C4-2B (cell line): ENCODE results near the gene PHACTR1.

Experiments used
- ZFX ChIP-seq: fragments of 450-650 bp; IDR thresholded peaks from 2 replicates; pipeline ENCODE4 v1.6.1; 2017
- TF ChIP-seq, protein P1 (sequence below): fragments of 450-650 bp; conservative IDR thresholded peaks from 2 replicates; pipeline ENCODE4 v1.5.1; 2017; ENCODE audit warnings: mild to moderate bottlenecking

GRCh38 chr6:12802440-12802839 is 85.9 kb downstream of the PHACTR1 start:
- TF ChIP-seq, protein P1, sequence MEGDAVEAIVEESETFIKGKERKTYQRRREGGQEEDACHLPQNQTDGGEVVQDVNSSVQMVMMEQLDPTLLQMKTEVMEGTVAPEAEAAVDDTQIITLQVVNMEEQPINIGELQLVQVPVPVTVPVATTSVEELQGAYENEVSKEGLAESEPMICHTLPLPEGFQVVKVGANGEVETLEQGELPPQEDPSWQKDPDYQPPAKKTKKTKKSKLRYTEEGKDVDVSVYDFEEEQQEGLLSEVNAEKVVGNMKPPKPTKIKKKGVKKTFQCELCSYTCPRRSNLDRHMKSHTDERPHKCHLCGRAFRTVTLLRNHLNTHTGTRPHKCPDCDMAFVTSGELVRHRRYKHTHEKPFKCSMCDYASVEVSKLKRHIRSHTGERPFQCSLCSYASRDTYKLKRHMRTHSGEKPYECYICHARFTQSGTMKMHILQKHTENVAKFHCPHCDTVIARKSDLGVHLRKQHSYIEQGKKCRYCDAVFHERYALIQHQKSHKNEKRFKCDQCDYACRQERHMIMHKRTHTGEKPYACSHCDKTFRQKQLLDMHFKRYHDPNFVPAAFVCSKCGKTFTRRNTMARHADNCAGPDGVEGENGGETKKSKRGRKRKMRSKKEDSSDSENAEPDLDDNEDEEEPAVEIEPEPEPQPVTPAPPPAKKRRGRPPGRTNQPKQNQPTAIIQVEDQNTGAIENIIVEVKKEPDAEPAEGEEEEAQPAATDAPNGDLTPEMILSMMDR: no peak
- no peak for TF ChIP-seq ZFX
